Mucosa of rectum (tissue), 2 donors: ENCODE results near the gene BOD1.
"Not testable (repeated sequence)": the region's sequence is repeated elsewhere in the genome, so short reads cannot be mapped to it uniquely, and the experiment has no call there.

Source experiments
- H3K27ac ChIP-seq, 2 donors: one replicate each; pipeline ENCODE4 v1.7.0; 2013; ENCODE audit warnings: inconsistent platforms in 2 of 2, low read depth in 2 of 2, low read length in 2 of 2
- H3K27me3 ChIP-seq, 2 donors: one replicate each; pipeline ENCODE4 v1.7.0; 2013; ENCODE audit warnings: low read length in 2 of 2; ENCODE audit not compliant: control insufficient read depth in 2 of 2, insufficient read depth in 2 of 2
- H3K36me3 ChIP-seq, 2 donors: one replicate each; pipeline ENCODE4 v1.7.0; 2013; ENCODE audit warnings: low read length in 2 of 2; ENCODE audit not compliant: control insufficient read depth in 2 of 2, insufficient read depth in 2 of 2
- H3K4me1 ChIP-seq, 2 donors: one replicate each; pipeline ENCODE4 v1.7.0; 2013; ENCODE audit warnings: low read length in 2 of 2, mild to moderate bottlenecking in 1 of 2; ENCODE audit not compliant: control insufficient read depth in 2 of 2, insufficient read depth in 2 of 2
- H3K4me3 ChIP-seq, 2 donors: one replicate each; pipeline ENCODE4 v1.7.0; 2013; ENCODE audit warnings: low read length in 2 of 2
- H3K9ac ChIP-seq, 2 donors: one replicate each; pipeline ENCODE4 v1.7.0; 2013; ENCODE audit warnings: low read length in 2 of 2, low read depth in 1 of 2, mild to moderate bottlenecking in 1 of 2
- H3K9me3 ChIP-seq, 2 donors: one replicate each; pipeline ENCODE4 v1.7.0; 2013; ENCODE audit warnings: low read length in 2 of 2; ENCODE audit not compliant: control insufficient read depth in 2 of 2
- donor health status: healthy.
- donor health status: Normal muscosa, but diverticular disease.

BOD1 gene

DNA sequence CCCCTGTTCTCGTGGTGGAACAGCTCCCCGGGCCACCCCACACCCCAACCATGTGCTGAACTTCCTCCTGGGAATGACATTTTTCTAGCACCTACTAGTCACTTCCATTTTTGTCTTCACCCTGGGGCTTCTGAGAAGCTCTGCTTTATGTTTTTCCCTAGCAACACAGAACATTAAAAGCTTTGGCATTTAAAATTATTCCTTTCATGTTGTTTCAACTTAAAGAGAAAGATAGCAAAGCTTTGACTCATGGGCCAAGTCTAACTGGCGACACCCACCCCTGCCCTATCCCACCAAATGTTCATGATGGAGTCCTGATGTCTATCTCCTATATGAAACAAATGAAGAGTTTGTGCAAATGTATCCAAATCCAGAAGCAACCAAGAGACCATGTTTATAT, 22.4 kb downstream of the BOD1 start:
- H3K36me3 ChIP-seq: no peaks in the 10 kb centered on the region
- no peak overlapping the region for H3K9ac ChIP-seq
- H3K4me1 ChIP-seq: no peaks in the 10 kb centered on the region
- H3K4me3 ChIP-seq: no peak overlapping the region
- peaks cover 11% of the 10 kb centered on the region in 2 donors for H3K9me3 ChIP-seq
- H3K27me3 ChIP-seq: no peaks in the 10 kb centered on the region
- no peak overlapping the region for H3K27ac ChIP-seq

DNA sequence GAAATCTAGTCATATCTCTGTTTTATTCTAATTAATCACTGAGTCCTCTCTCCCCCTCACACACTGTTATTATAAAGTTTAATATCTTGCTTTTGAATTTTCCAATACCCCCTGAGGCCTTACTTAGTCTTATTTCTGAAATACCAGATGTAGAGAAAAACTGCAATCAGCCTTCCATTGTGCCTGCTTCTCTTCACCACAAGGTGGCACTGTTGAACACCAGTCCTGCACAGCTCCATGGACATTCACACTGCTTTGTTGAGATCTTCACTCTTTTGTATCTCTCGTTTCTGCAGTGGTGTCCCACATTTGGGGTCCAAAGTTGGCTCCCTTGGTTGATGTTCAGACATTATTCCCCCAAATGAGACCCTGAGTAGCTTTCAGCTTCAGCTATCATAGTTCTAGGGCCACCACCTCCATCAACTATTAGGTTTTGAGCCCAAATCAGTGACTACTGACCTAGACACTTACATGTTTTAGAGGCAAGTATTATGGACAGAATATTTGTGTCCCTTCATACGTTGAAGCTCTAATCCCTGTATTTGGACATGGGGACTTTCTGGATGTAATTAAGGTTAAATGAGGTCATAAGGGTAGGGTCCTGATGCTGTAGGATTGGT, 24.3 kb downstream of the BOD1 start:
- no peak overlapping the region for H3K4me3 ChIP-seq
- H3K36me3 ChIP-seq: no peaks in the 10 kb centered on the region
- H3K9me3 ChIP-seq: peaks cover 11% of the 10 kb centered on the region in 2 donors
- no peak overlapping the region for H3K9ac ChIP-seq
- no peaks in the 10 kb centered on the region for H3K4me1 ChIP-seq
- no peaks in the 10 kb centered on the region for H3K27me3 ChIP-seq
- no peak overlapping the region for H3K27ac ChIP-seq

DNA sequence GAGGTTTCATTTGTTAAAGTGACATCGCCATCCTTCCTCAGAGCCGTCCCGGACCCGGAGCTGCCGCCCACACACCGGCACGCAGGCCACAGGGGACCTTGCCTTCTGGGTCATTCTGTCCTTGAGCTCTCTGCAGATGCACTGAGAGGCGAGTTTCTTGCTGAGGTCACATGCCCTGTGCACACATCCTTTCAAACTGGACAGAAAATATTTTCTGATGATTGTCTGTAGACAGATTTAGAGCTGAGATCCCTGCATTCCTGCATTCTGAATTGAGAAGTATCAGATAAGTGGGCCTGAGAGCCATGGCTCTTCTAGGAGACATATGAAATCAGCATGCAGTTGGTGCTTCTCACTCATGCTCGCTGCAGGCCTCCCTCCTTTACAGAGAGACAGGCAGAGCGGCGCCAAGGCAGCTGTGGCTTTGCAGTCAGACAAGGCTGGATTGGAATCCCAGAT, 25.4 kb downstream of the BOD1 start:
- Histone ChIP-seq H3K36me3 (no peaks in the 10 kb centered on the region), H3K27me3 (no peaks in the 10 kb centered on the region), H3K4me1 (no peaks in the 10 kb centered on the region), H3K4me3 (no peak overlapping the region), H3K27ac (no peak overlapping the region), H3K9me3 (peaks cover 11% of the 10 kb centered on the region in 2 donors), H3K9ac (no peak overlapping the region)

DNA sequence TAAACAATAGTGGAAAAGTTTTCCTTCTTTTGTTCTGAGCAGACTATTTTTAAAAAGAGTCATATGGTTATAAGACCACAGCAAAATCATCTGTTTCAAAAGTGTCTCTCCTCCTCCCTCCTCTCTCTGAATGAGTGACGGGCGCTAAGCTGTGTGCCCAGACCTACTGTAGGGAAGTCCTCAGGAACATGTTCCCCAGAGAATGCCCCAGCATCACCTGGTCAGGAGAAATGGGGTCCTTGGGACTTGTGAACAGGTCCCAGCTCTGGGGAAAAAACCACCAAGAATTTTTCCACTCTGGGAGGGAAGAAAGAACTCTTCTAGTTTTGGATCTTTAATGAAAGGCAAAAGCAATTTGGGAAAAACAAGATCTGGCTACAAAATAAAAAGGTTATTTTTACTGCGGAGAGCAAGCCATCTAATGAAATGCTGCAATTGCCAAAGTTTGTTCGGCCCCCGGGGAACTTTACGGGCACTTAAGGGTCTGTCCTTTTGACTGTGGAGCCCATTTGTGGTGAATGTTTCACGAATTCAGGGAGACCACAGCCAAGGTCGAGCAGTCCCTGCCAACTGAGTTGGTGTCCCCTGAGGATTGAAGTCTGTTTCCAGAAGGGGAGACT, 25.9 kb downstream of the BOD1 start:
- H3K36me3 ChIP-seq: no peaks in the 10 kb centered on the region
- no peak overlapping the region for H3K9ac ChIP-seq
- peaks cover 11% of the 10 kb centered on the region in 2 donors for H3K9me3 ChIP-seq
- H3K27me3 ChIP-seq: no peaks in the 10 kb centered on the region
- no peaks in the 10 kb centered on the region for H3K4me1 ChIP-seq
- H3K4me3 ChIP-seq: no peak overlapping the region
- H3K27ac ChIP-seq: no peak overlapping the region

DNA sequence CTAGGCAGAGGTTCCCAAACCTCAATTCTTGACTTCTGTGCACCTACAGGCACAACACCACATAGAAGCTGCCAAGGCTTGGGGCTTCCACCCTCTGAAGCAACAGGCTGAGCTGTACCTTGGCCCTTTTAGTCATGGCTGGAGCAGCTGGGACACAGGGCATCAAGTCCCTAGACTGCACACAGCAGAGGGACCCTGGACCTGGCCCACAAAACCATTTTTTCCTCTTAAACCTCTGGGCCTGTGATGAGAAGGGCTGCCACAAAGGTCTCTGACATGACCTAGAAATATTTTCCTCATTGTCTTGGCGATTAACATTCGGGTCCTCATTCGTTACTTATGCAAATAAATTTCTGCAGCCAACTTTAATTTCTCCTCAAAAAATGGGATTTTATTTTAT, 30.3 kb downstream of the BOD1 start:
- H3K36me3 ChIP-seq, H3K4me1 ChIP-seq, H3K9ac ChIP-seq, H3K27ac ChIP-seq, H3K9me3 ChIP-seq, H3K27me3 ChIP-seq, H3K4me3 ChIP-seq: not testable (repeated sequence)

DNA sequence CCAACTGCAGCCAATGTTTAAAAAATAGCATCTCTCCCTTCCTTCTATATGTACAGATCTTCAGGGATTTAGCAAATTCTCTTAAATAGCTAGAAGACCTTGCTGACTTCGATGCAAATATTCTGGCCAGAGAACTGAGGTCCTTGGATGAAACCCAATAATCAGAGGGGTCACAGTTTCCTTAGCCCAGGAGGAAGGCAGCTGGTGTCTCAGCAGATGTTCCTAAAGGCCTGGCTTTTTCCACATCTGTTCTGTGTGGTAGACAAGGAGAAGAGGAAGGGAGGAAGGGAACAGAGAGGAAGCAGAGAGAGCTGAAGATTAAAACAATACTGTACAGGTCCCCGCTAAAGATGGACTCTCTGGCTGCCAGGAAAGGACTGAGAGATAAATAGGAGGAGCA, 33.1 kb downstream of the BOD1 start:
- H3K27ac ChIP-seq: no peak overlapping the region
- H3K9me3 ChIP-seq: no peaks in the 10 kb centered on the region
- no peak overlapping the region for H3K9ac ChIP-seq
- no peaks in the 10 kb centered on the region for H3K4me1 ChIP-seq
- H3K36me3 ChIP-seq: no peaks in the 10 kb centered on the region
- no peak overlapping the region for H3K4me3 ChIP-seq
- H3K27me3 ChIP-seq: no peaks in the 10 kb centered on the region

DNA sequence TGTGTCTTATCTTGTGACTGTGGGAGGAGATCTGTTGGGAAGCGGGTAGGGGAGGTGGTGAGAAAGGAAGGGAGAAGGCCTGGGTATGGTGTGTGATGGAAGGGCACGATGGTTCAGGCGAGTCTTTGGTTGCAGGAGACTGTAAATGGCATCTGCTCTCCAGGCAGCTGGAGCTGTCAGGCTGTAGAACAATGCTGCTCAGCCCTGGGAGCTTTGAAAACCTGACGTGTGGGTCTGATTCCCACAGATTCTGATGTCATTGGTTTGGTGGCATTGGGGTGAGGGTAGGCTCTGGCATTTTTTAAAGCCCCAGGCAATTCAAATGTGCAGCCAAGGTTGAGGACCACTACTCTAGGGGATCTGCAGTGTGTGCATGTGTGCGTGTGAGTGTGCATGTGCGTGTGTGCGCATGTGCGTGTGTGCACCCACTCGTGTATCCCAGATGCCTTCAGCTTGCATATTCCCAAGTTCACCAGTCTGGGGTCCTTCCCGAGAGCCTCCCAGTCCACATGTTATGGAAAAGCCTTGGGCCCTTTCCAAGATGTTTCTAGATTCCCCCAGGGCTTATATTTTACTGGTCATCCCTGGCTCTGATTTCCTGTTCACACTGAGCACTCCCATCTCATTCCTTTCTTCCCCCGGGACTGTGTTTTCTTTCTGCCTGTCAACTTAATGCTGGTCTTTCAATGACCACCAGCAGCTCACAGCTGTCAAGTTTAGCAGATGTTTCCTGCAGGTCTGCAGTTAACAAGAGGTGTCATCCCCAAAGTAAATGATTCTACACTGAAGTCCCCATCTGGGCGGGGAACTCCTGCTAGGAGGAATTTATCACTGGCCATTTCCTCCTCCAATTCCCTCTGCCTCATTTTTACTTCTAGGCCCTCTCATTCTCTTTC, 34.0 kb downstream of the BOD1 start:
- Histone ChIP-seq H3K36me3 (no peaks in the 10 kb centered on the region), H3K9me3 (no peaks in the 10 kb centered on the region), H3K4me1 (no peaks in the 10 kb centered on the region), H3K9ac (no peak overlapping the region), H3K27me3 (no peaks in the 10 kb centered on the region), H3K4me3 (no peak overlapping the region), H3K27ac (no peak overlapping the region)

DNA sequence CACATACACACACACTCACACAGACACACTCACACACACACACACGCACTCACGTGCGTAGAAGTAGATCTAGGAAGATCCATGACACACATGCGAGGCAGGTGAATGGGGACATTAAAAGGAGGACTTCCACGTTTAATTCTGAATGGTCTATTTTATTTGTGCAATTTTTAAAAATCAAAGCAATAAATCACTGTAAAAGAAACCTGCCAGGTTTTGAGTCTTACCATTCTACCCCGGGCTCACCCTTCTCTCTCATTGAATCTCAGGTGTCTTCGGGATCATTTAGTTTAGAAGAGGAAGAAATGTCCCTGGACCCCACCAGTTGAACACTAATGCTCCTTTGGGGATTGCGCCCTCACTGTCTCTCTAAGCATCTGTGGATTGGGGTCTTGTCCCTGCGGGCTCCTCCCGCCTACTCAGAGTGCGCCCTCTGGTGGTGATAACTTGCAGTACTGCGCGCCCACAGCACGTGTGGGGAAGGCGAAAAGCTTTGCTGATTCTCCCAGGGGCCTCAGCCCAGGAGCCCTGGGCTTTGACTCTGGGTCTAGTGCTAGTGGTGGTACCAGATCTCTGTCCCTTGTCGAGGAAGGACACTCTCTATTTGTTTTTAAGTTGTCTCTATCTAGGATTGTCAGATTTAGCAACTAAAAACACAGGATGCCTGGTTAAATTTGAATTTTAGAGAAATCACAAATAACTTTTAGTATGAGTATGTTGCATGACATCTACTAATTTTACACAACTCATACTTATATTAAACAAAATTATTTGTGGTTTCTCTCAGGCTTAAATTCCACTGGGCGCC, 34.8 kb downstream of the BOD1 start:
- no peak overlapping the region for H3K9ac ChIP-seq
- H3K4me3 ChIP-seq: no peak overlapping the region
- H3K4me1 ChIP-seq: no peaks in the 10 kb centered on the region
- no peaks in the 10 kb centered on the region for H3K27me3 ChIP-seq
- no peaks in the 10 kb centered on the region for H3K9me3 ChIP-seq
- no peak overlapping the region for H3K27ac ChIP-seq
- H3K36me3 ChIP-seq: no peaks in the 10 kb centered on the region

DNA sequence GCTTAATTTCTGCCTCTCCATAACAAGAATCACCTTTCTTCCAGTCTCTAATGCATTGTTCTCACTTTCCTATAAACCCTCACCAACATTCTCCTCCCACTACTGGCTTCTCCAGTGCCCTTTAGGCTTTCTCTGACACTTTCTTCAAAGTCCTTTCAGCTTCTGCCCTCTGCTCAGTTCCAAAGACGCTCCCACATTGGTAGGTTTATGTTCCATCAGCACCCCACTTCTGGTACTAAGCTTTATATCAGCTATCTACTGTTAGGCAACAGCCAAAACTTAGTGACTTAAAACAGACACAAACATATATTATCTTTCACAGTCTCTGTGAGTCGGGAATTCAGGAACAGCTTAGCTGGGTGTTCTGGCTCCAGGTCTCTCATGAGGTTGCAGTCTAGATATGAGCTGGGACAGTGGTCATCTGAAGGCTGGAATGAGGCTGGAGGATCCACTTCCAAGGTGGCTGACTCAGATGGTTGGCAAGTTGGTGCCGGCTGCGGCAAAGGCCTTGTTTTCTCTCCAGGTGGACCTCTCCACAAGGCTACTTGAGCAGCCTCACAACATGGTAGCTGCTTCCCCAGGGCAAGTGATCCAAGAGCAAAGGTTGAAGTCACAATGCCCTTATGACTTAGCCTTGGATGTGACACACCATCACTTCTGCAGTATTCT, 37.4 kb downstream of the BOD1 start:
- Histone ChIP-seq H3K4me3 (no peak overlapping the region), H3K27me3 (no peaks in the 10 kb centered on the region), H3K27ac (no peak overlapping the region), H3K36me3 (no peaks in the 10 kb centered on the region), H3K4me1 (no peaks in the 10 kb centered on the region), H3K9ac (no peak overlapping the region), H3K9me3 (no peaks in the 10 kb centered on the region)
